HG03565 (cell line): ENCODE results near the gene BIRC5.

Experiments
- ATAC-seq: cut with Tn5 transposase; IDR thresholded peaks from one replicate; pipeline ENCODE4 v1.9.1; 2021; ENCODE audit warnings: mild to moderate bottlenecking, moderate library complexity; ENCODE audit not compliant: unreplicated experiment

The BIRC5 gene

DNA sequence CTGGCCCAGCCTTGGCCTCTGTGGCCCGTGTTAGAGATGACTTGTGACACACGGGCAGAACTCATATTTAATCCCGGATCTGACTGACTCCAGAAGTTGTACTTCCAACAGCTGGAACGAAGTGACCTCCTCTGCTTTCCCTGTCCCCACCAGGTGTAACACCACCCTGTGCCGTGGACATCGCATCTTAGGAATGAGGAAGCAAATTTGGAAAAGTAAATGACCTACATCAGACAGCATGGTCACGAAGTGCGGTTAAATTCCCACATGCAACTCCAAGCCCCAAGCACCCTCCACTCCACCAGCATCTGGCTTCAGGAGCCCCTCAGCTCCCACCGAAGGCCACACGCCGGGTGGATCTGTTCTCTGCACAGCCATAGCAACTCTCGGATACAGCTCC is 30.1 kb upstream of the BIRC5 start:
- no peak for ATAC-seq

DNA sequence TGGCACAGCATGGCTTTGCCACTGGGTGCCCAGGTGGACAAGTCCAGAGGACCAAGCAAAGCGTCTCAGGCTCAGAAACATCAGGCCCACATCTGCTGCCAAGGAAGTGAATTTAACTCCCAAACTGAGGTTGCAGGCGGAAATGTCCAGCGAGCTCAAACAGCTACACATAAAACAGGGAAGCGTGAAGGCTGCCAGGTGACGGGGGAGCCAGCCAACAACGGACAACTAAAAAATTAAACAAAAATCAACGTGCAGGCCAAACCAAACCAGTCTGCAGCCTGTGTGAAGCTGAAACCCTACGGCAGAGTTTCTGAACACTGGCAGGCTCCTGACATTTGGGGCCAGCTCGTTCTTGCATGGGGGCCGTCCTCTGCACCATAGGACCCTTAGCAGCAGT is 29.7 kb upstream of the BIRC5 start:
- no peak for ATAC-seq

DNA sequence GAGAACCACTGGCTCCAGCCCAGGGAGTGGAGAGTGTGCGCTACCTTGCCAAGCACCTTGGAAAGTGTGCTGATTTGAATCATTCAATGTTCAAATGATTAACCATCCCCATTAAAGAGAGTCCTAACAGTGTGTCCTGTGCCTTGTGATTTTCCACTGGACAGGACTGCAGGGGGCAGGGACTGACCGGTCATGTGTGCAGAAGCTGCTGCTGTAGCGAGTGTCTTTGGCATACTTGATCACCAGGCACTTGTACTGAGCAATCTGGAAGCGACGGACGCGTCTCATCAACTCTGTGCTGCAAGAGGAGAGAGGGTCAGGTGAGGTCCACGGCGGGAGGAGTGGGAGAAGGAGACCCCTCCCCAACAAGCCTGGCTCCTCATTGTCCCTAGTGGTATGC is 29.2 kb upstream of the BIRC5 start:
- ATAC-seq: no peak

DNA sequence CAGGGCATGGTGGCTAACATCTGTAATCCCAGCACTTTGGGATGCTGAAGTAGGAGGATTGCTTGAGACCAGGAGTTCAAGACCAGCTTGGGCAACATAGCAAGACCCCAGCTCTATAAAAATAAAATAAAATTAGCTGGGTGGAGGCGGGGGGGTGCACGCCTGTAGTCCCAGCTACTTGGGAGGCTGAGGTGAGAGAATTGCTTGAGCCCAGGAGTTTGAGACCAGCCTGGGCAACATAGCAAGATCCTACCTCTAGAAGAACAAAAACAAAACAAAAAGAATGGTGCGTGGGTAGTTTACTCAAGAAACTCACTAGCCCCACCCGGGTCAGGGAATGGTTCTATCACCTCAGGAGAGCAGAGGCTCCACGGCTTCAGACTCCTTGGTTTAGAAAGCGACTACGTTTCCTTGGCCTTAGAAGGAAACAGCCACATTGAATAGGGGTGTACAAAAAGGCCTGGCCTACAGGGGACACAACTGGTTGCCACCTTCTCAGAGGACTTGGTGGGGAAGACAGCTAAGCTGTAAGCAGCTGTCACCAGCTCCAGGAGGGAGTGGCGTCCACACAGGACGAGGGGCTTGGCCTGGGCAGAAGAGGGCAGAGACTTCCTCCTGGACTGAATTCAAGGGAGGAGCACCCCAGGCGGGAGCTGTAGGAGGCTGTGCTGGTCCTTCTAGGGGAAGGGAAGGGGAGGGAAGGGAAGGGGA is 27.9 kb upstream of the BIRC5 start:
- ATAC-seq: no peak

DNA sequence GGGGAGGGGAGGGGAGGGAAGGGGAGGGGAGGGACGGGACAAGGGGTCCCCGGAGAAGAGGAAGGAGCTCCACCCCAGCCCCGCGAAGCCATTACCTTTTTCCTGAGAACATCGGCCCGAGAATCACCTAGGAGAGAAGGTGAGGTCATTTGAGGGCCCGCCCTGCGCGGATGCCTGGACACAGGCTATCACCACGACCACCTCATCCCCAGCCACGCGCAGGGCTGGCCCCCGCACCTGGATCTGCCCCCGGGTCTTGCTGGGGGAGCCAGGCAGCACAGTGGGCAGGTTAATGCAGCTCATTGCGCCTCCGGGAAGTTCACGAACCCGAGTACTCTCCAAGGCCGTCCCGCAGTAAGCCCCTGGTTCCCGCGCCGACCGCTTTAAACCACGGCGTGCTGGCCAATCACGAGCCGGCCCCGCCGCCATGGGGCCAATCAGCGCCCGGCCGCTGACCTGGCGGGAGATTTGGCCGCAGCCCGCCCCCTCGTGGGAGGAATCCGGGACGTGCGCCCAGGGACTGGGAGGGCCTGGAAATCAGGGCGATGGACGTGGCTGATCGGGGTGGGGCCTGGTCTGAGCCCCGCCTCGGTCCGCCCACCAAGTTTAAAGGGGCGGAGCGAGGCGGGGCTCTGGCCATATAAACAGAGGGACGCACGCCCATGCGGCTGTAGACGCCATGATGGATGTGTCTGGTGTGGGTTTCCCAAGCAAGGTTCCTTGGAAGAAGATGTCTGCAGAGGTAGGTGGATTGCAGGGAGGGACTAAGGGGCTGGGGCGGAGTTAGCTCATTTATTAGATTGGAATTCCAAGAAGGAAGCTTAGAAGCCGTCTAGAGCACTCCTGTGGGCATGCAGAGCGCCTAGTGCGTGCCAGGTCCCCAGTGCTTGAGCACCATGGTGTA is 27.1 kb upstream of the BIRC5 start, which contains the start of the genes AFMID and TK1:
Gene AFMID, plus strand, starts transcription at position 671 of the 904 bp plus-strand sequence. Its CDS starts 9 bp downstream, at position 680.
Gene TK1, minus strand, starts transcription at position 361 of the 904 bp plus-strand sequence. Its CDS starts 58 bp downstream, at position 303.
- peak; percentile 82 for ATAC-seq

DNA sequence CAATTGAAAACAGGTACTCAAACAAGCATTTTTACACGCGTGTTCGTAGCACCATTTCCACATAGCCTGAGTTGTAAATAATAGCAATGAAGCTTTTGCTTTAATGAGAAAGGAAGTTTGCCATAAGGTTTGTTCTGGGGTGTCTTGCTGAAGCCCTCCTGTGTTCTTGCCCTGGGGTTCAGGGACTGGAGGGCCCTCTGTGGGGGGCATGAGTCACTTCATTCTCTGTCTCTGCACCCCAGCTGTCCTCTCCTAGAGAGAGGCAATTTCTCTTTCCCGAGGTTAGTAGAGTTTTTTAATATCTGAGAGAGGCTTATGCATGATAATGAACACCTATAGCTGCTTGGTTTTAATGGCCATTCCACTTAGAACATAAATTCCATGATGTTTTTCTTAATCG is 17.3 kb upstream of the BIRC5 start:
- ATAC-seq: no peak

DNA sequence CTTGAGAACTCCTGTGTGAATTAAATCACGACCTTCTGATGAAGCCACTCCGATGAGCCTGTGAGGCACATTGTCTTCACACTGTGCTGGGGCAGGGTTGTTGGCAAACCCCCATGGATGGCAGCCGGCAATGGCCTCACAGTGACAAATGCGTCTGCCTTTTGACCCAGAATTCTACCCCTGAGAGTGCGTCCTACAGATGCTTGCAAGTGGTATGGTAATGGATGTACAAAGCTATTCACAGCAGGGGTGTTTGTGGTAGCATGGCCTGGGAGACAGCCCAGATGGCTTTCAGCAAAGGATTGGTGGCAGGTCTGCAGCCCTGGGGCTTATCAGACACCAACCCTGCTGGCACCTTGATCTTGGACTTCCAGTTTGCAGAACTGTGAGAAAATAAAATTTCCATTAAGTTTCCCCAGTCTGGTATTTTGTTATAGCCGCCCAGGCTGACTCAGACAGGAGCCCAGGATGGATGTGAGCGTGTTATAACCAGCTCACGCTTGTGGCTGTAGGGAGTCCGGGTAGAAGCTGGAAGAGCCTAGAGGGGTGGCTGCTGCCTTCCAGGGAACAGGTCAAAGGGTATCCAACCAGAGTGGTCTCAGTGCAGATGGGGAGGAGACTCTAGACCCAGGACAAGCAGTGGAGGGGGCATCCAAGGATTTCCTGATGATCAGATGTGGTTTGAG is 16.8 kb upstream of the BIRC5 start:
- no peak for ATAC-seq

DNA sequence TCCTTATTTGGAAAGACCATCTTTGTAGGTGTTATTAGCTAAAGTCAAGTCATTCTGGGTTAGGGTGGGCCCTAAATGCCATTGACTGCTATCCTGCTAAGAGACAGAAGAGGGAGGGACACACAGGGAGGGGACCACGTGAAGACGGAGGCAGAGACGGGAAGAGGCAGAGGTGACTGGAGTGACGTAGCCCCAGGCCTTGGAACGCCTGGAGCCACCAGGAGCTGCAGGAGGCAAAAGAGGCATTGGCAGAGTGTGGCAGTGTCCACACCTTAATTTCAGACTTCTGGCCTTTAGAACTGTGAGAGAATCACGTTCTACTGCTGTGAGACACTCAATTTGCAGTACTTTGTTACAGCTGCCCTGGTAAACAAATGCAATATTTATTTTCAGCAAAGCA is 13.6 kb upstream of the BIRC5 start:
- no peak for ATAC-seq

DNA sequence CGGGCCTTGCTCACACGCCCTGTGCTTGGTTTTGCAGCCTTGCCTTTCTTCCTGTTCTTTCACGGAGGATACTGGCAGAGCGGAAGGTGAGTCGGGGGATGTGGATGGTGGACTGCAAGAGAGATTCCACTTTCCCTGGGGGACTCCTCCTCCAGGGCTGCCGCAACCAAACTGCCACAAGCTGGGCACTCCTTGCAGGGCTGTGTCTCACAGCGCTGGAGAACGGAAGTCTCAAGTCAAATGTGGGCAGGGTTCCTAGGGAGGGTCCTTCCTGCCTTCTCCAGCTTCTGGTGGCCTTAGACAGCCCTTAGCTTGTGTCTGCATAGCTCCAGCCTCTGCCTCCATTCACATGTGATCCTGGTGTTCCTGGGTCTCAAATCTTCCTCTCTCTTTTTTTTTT is 11.4 kb upstream of the BIRC5 start:
- ATAC-seq: no peak

DNA sequence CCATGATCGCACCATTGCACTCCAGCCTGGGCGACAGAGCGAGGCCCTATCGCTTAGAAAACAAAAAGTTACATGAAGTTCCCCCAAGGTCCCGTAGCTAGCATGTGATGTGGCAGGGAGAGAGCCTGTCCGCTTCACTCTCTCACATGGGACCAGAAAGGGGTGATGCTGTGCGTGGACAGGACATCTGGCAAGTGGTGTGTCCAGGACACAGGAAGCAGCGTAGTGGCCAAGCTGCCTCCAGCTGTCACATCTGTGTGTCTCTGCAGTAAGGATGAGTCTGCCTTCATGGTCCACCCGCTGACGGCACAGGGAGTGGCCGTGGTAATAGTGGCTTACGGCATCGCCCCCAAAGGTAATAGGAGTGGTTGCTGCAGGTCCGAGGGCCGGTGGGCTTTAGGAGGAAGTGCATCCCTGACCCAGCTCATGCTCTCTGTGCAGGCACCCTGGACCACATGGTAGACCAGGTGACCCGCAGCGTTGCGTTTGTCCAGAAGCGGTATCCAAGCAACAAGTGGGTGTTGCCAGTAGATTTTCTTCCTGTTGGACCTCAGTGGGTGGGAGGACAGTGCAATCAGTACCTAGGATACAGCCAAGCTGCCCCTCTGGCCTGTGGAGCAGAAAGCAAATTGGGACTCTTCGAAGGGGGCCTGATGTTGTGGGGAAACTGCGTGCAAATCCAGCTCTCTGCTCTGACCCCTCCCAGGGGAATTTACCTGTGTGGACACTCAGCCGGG is 9.5 kb upstream of the BIRC5 start:
- no peak for ATAC-seq

DNA sequence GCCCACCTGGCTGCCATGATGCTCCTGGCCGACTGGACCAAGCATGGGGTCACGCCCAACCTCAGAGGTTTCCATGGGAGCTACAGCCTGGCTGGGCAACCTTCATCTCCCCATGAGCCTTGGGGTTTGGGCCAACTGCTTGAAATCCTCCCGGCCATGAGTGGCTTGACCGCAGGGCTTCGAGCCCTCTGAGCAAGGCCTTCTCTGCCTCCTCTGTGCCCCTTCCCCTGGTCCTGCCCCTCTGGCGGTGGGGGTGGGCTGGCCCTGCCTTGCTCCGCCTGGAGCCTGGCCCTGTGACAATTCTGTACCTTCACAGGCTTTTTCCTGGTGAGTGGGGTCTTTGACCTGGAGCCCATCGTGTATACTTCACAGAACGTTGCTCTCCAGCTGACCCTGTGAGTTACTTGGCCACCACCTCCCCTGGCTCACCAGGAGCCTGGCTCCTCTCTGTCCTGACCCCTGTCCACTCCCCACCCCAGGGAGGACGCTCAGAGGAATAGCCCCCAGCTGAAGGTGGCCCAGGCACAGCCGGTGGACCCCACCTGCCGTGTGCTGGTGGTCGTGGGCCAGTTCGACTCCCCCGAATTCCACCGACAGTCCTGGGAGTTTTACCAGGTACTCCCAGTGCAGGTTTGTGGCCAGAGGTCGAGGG is 8.8 kb upstream of the BIRC5 start:
- no peak for ATAC-seq

DNA sequence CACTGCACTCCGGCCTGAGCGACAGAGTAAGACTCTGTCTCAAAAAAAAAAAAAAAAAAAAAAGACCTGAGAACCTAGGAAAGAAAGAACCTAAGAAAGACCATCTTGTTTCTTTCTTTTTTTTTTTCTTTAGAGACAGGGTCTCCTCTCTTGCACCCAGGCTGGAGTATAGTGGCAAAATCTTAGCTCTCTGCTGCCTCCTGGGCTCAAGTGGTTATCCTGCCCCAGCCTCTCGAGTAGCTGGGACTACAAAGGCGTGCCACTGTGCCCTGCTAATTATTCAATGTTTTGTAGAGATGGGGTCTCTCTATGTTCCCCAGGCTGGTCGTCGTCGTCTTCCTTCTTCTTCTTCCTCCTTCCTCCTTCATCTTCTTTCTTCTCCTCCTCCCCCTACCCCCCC is 7.8 kb upstream of the BIRC5 start:
- no peak for ATAC-seq

DNA sequence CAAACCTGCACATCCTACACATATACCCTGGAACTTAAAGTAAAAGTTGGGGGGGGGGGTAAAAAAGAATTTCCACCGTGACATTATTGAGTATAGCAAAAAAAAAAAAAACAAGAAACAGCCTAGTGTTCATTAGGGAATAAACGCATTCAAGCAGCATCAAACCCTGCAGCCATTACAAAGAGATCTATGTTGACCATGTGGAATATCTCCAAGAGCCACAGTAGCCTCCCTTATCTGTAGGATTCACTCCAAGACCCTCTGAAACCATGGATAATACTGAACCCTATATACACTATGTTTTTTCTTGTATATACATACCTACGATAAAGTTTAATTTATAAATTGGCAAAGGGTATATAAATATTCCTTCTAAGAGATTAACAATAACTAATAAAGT is 5.6 kb upstream of the BIRC5 start:
- ATAC-seq: no peak

DNA sequence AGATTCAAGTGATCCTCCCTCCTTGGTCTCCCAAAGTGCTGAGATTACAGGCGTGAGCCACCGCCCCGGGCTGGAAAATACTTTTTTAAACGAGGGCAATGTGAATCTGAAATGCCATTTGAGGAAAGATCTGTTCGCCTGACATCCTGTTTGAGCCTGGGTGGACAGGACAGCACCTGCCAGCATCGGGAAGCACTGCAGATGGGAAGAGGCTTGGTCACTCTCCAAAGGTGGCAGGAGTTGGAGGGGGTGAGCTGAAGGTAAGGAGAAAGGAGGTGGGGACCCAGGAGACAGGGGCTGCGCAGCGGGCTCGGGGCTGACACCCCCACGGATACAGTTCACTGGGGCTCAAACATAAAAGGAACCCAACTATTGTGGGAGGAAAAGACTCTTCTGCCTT is 3.9 kb upstream of the BIRC5 start:
- no peak for ATAC-seq

DNA sequence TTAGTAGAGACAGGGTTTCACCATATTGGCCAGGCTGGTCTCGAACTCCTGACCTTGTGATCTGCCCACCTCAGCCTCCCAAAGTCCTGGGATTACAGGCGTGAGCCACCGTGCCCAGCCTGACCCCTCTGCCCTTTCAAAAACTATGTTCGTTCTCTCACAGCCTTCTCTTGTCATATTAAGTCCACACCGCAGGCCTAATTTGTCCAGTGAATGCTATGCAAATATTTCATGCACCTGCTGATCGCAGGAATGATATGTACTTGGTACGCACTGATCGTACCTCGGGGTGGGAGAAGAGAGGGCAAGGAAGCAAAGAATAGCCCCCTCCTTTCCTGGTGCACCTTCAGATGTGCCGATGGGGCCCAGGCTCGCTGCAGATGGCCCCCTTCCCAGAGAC is 3.0 kb upstream of the BIRC5 start:
- ATAC-seq: no peak

DNA sequence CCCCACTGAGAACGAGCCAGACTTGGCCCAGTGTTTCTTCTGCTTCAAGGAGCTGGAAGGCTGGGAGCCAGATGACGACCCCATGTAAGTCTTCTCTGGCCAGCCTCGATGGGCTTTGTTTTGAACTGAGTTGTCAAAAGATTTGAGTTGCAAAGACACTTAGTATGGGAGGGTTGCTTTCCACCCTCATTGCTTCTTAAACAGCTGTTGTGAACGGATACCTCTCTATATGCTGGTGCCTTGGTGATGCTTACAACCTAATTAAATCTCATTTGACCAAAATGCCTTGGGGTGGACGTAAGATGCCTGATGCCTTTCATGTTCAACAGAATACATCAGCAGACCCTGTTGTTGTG is 631 bp downstream of the BIRC5 start:
- no peak for ATAC-seq

DNA sequence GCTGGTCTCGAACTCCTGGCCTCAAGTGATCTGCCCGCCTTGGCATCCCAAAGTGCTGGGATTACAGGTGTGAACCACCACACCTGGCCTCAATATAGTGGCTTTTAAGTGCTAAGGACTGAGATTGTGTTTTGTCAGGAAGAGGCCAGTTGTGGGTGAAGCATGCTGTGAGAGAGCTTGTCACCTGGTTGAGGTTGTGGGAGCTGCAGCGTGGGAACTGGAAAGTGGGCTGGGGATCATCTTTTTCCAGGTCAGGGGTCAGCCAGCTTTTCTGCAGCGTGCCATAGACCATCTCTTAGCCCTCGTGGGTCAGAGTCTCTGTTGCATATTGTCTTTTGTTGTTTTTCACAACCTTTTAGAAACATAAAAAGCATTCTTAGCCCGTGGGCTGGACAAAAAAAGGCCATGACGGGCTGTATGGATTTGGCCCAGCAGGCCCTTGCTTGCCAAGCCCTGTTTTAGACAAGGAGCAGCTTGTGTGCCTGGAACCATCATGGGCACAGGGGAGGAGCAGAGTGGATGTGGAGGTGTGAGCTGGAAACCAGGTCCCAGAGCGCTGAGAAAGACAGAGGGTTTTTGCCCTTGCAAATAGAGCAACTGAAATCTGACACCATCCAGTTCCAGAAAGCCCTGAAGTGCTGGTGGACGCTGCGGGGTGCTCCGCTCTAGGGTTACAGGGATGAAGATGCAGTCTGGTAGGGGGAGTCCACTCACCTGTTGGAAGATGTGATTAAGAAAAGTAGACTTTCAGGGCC is 5.5 kb downstream of the BIRC5 start:
- no peak for ATAC-seq

DNA sequence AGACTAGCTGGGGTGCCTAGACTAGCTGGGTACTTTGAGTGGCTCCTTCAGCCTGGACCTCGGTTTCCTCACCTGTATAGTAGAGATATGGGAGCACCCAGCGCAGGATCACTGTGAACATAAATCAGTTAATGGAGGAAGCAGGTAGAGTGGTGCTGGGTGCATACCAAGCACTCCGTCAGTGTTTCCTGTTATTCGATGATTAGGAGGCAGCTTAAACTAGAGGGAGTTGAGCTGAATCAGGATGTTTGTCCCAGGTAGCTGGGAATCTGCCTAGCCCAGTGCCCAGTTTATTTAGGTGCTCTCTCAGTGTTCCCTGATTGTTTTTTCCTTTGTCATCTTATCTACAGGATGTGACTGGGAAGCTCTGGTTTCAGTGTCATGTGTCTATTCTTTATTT is 9.0 kb downstream of the BIRC5 start:
- ATAC-seq: no peak

DNA sequence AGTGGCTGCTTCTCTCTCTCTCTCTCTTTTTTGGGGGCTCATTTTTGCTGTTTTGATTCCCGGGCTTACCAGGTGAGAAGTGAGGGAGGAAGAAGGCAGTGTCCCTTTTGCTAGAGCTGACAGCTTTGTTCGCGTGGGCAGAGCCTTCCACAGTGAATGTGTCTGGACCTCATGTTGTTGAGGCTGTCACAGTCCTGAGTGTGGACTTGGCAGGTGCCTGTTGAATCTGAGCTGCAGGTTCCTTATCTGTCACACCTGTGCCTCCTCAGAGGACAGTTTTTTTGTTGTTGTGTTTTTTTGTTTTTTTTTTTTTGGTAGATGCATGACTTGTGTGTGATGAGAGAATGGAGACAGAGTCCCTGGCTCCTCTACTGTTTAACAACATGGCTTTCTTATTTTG is 9.7 kb downstream of the BIRC5 start:
- ATAC-seq: no peak
